LHCN-M2 (cell line): ENCODE measurements around the gene OTUB1. TPM values are rescaled to one million over a fixed set of nuclear protein-coding genes. Genes with fewer than 3 reads are reported as not detected.

Experiments used
- DNase-seq: peaks from one replicate; pipeline ENCODE4 v3.0.0-alpha.2; 2012; ENCODE audit warnings: low read depth
- total RNA-seq: library from RNA; depleted of rRNA; stranded (reverse); fragments of >200 nt; gene quantifications from 2 replicates; pipeline ENCODE4 v1.2.3, GENCODE V29; 2014

OTUB1 gene
- total RNA-seq, 1 experiment from 2014 or later: 62.5 TPM

GRCh38 chr11:64022125-64022784, 36.0 kb downstream of the OTUB1 start:
- DNase-seq: no peak

- DNase-seq: no peak
Measured at GRCh38 chr11:64023712-64024710, 37.8 kb downstream of the OTUB1 start.

GRCh38 chr11:64025205-64025604, 39.0 kb downstream of the OTUB1 start:
- no peak for DNase-seq

GRCh38 chr11:64026575-64027205, 40.5 kb downstream of the OTUB1 start:
- DNase-seq: no peak

- DNase-seq: no peak
Measured at GRCh38 chr11:64027651-64028397, 41.6 kb downstream of the OTUB1 start.

- DNase-seq: no peak
Measured at GRCh38 chr11:64028398-64029115, 42.3 kb downstream of the OTUB1 start.

- DNase-seq: no peak
Measured at GRCh38 chr11:64029773-64030172, 43.5 kb downstream of the OTUB1 start.

- DNase-seq: no peak
Measured at GRCh38 chr11:64031001-64031400, 44.8 kb downstream of the OTUB1 start.

- DNase-seq: no peak
Measured at GRCh38 chr11:64032050-64032449, 45.8 kb downstream of the OTUB1 start.

GRCh38 chr11:64034411-64034811, 48.2 kb downstream of the OTUB1 start:
- no peak for DNase-seq

- no peak for DNase-seq
Measured at GRCh38 chr11:64035081-64035524, 48.9 kb downstream of the OTUB1 start.

GRCh38 chr11:64035576-64035975, 49.3 kb downstream of the OTUB1 start, which contains the start of gene FLRT1:
FLRT1 (plus strand) TSS chr11:64035931; CDS start chr11:64116268, 80,337 bp downstream.
- DNase-seq: no peak

- peak; percentile 34 for DNase-seq
Measured at GRCh38 chr11:64036087-64037026, 50.1 kb downstream of the OTUB1 start.

- no peak for DNase-seq
Measured at GRCh38 chr11:64037027-64037634, 50.9 kb downstream of the OTUB1 start.

GRCh38 chr11:64038500-64038899, 52.3 kb downstream of the OTUB1 start:
- DNase-seq: no peak

GRCh38 chr11:64039012-64039665, 52.9 kb downstream of the OTUB1 start:
- DNase-seq: no peak

- DNase-seq: no peak
Measured at GRCh38 chr11:64040684-64041322, 54.6 kb downstream of the OTUB1 start.

GRCh38 chr11:64041846-64042245, 55.6 kb downstream of the OTUB1 start:
- DNase-seq: no peak
